Activated CD4-positive, CD25-positive, alpha-beta regulatory T cell (primary cell): ENCODE data around the gene SUMF1.
"Not testable (repeated sequence)": the region's sequence is repeated elsewhere in the genome, so short reads cannot be mapped to it uniquely, and the experiment has no call there.

ENCODE experiments used
- DNase-seq, 4 experiments: peaks; one replicate each; lab custom pipeline; 2025; lab: John Stamatoyannopoulos, UW

The SUMF1 gene

DNA sequence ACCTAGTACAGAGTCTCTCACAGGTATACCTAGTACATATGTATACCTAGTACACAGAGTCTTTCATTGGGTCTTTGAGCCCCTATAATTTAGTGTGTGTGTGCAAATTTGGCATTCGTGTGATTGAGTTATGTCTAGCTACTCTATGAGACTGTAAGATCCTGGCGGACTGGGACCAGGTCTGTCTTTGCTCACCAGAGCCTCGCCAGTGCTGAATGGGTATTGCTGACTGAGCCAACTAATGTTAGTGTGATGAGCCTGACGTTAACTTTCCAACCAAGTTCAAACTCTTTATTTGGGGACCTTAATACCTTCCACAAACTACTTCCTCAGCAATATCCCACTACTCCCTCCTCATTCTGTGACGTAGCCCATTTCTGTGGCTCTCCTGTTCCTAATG lies 128.3 kb downstream of the SUMF1 start:
- DNase-seq, result no peak

DNA sequence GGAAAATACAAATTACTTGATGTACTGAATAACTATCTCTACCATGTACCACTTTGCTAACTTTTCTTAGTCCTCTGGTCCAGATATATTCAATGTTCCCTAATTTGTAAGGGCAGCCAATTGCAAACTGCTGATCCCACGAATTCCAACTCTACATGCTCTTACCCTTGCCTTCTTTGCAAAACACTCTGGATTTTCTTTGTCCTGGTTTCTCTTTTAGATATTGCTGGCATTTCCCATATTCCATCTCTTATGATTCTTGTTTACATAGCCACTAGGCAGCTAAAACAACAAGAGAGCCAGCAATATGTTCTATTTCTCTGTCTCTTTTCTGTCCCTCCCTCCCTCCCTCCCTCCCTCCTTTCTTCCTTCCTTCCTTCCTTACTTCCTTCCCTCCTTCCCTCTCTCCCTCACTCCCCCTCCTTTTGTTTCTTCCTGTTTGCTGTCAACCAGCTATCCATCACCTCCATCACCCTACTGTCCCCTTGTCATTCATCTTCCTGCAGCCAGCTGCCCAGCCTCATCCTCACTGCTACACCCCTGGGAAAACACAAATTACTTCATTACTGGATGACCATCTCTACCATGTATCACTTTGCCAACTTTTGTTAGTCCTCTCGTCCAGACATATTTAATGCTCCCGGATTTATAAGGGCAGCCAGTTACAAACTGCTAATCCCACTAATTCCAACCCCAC lies 130.1 kb downstream of the SUMF1 start:
- DNase-seq, result no peak

DNA sequence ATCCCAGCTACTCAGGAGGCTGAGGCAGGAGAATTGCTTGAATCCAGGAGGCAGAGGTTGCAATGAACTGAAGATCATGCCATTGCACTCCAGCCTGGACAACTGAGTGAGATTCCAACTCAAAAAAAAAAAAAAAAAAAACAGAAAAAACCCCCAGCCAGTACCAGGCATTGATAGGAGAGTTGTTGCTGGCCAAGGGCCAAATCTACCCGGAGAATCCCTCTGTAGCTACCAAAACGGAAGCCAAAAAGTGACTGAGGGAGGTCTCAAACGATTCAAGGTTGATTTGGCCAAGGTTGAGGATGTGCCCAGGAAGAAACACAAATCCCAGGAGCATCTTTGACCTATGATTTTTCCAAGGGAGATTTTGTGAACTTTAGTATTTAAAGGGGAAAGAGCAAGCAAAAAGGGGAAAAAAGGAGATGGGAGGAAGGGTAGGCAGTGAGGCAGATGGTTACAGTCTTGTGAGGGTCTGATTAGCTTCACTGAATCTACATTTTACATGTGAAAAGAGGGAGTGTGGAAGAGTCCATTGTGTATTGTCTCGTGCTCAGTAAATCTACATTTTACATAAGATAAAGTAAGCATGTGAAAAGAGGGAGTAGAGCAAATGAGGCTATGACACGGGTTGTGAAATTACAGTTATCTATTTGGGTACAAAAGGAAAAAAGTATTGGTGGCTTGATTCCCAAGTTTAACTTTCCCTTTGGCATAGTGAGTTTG lies 131.1 kb downstream of the SUMF1 start:
- no peak for DNase-seq

DNA sequence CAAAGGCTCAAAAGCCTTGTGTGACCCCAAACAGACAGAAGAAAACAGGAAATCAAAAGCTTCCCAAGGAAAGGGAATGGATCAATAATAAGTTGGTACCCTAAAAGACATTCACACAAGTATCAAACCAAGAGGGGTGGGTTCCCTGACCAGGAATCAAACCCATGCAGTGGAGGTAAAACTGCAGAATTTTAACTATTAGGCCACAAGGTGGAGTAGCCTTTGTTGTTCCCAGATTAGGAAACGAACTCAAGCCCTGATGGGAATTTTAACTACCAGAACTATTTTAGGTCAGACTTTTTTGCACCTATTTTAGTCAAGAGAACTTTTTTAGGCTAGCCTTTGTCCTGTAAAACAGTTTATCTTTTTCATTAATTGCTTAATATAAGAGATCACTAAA lies 132.5 kb downstream of the SUMF1 start:
- DNase-seq, result no peak

DNA sequence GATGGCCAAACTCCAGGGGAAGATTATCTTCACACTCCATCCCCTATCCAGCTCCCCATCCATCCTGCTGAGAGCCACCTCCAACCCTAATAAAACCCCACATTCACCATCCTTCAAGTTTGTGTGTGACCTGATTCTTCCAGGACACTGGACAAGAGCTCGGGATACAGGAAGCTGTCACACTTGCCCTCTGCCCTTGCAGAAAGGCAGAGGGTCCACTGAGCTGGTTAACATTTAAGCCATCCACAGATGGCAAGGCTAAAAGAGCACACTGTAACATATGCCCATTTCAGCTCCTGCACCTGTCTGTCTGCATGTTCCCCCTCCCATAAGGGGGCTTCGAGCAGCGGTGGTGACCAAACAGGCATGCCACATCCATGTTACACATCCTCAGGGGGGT lies 134.1 kb downstream of the SUMF1 start:
- DNase-seq, result no peak

DNA sequence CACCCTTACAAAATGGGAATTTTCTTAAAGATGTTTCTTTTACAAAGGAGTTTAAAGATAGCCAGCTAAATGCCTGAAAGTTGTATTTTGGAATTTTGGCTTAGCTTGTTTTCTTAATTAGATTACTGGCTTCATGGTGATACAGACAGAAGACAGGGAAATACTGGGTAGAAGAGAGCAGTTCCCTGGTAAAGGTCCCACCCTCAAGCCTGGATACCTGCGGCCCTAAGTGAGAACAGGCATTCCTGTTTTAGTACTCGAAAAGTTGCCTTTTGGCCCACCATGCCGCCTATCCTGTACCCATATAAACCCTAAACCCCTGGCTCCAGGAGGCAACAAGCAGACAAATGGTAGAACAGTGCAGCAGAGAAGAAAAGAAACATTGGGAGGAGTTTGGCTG lies 134.5 kb downstream of the SUMF1 start:
- DNase-seq, result no peak

DNA sequence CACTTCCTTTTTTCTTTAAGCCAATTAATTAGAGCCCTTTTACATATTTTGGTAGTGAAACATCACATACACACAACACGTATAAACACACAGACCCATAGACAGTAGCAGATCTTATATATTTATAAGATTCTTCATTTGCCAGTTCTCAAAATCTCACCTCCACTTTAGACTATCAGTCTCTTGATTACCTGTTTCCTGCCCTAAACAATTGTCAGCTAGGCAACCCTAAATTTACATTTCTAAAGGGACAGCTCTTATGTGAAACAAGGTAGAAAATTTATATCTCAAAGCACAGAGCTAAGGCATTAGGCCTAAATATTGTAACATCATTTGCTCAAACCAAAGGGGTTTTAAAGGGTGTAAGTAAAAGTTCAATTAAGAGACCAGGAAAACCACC lies 135.0 kb downstream of the SUMF1 start:
- no peak for DNase-seq

DNA sequence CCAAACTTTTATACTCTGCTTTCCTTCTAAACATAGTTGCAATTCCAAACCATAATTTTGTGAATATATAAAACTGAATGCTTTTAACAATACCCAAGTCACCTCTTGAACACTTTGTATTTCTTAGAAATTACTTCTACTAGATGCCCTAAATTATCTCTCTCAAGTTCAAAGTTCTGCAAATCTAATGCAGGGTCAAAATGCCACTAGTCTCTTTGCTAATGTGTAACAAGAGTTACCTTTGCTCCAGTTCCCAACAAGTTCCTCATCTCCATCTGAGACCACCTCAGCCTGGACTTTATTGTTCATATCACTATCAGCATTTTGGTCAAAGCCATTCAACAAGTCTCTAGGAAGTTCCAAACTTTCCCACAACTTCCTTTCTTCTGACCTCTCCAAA lies 137.3 kb downstream of the SUMF1 start:
- not testable (repeated sequence) for DNase-seq

DNA sequence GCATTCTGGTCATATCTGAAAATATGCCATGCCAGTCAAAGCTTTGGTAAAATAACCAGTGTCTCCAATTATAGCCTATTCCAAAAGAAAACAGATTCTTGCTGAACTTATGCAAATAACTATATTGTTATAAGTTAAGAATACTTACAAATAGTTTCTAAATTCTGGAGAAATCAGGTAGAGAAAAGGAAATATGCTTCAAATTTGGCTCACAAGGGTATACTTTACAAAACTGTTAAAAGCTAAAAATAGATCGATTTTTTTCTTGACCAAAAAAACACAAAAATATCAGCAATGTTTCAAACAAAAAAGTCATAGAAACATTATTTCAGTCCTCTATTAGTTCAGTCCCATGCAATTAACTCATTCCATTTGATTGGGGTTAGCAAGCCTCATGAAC lies 140.2 kb downstream of the SUMF1 start:
- DNase-seq, result no peak

DNA sequence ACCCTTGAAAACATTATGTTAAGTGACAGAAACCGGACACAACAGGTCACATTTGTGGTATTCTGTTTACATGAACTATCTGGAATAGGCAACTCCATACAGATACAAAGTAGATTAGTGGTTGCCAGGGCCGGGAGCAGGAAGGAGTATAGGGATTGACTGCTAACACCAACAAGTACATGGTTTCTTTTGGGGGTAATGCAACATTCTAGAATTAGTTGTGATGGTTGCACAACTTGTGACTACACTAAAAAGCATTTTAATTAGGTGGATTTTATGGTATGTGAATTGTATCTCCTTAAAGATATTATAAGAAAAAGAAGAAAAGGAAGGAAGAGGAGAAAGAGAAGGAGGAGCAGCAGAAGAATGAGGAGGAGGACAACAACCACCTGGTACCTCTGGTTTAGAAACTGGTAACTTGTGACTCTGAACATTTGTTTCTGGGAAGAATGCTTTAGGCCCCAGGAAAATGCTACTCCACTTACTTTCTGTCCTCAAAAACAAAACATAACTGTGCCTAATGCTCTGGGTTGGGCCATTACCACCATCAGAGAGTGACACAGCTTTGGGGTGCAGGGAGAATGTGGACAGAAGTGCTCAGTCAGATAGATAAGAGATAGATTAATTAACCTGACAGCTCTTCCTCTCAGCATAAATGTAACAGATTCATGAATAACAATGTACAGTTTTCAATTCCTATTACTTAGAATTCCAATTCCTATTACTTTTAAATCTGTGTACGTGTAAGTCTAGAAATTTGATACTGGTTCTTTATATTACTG lies 143.6 kb downstream of the SUMF1 start:
- DNase-seq, result no peak

DNA sequence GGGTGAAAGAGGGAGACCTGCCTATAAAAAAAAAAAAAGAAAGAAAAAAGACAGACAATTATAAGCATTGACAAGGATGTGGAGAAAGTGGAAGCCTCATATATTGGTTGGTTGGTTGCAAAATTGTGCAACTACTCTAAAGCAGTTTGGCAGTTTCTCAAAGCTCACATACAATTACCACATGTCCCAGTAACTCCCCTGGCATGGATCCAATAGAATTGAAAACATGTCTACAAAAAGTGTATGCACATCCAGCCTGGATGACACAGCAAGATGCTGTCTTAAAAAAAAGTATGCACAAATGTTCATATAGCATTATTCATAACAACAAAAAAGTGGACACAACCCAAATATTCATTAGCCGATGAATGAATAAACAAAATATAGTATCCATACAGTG lies 144.4 kb downstream of the SUMF1 start:
- no peak for DNase-seq

DNA sequence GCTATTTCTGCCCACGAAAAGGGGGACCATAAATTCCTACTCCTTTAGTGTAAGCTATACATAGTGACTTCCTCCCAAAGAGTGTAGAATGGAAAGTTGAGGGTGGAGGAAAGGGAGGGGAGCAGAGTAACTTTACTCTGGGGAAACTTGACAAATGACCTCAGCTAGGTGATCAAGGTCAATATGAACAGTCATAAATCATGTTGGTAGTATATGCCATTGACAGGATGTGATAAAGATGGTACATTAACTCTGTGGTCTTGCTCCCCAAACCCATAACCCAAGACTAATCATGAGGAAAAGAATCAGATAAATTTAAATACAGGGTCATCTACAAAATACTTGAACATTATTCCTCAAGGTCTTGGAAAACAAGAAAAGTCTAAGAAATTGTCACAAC lies 145.3 kb downstream of the SUMF1 start:
- DNase-seq, result no peak

DNA sequence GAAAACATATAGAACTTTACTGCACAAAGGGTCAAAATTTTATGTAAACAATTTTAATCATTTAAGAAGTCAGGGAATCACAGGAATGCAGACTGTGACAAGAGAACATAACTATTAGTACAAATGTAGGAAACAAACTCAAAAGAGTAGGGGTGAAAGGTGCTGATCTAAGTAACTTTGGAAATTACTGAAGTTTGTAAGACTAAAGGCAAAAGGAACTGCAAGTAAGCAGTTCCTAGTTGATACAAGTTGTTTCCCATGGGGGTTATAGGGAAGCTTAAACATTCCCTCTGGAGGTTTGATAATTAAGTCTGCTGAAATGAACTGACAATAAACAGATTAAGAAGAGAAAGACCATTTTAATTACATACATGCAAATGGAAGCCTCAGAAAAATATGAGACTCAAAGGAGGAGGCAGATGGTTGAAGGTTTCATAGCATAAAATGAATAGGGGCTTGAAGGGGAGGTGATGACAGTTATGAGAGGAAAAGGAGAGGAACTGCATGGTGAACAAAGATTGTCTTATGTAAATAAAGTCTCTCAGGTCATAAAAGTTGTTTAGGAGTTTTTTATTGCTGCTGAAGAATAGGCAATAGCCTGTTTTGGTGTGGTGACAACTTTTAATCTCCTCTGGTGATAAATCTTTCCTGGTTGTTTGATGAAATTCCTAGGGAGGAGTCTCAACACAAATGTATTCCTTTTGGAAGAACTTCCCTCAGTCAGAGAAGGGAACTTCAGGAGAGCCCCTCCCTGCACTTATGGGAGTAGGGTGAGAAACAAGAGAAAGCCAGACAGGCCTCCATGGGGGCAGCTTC lies 146.8 kb downstream of the SUMF1 start:
- no peak for DNase-seq

DNA sequence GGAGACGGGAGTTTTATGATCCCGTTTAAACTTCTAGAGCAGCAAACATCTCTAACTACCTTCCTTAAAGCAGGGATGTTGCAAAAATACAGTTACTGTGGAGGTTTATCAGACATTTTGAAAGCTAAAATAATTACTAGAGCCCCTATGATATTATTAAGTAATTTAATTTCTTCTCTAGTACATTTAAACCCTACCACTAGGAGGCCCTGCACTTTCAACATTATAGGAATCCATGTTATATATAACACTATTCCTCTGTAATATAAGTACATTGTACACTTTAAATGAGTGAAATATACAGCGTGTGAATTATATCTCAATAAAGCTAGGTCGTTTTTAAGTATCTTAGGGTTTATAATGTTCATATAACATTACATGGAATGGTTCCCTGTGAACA lies 152.4 kb downstream of the SUMF1 start:
- no peak for DNase-seq

DNA sequence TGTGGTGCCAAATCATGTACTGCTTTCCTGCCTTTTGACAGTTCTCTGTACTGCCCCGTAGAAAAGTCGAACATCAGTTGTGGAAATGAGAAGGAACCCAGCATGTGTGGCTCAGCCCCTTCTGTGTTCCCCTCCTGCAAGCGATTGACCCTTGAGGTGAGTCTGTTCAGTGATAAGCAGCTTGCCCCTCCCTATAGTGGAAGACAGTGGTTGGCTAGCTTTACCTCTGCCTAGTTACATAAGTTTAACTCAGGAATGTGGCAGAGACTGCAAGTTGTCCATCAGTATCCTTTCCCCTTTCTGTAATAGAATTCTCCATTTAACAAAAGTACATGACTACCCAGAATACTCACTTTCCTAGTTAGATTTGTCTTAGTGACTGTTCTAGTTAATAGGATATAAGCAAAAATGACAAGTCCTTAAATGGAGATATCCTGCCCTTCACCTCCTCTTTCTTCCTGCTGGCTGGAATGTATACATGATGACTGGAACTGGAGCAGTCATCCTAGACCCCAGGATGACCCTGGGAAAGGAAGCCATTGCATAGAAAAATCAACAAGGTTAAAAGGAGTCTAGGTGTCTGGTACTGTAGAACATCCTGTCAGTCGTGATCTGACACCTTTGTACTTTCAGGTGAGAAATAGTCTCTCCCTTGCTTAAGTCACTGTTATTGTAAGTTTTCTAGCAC lies 153.3 kb downstream of the SUMF1 start:
- DNase-seq, result no peak

DNA sequence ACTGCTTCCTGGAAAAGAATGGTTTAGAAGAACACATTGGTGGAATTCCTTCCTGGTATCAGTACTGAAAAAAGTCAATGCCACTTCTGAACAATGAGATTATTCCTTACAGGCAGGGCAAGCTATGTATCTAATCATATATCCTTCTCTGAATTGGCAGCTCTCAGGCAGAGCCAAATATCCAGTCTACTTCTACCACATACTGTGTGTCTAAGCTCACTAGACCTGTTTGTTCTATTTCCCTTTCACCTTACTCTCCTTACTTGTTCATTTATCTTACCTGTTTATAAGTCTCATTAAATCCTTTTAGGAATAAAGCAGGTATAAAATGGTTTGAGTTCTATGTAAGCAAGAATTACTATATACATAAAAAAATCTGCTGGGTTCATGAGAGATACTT lies 155.6 kb downstream of the SUMF1 start:
- DNase-seq, result no peak
